ENCODE data around the gene DUXB. TPM values are rescaled to one million over a fixed set of nuclear protein-coding genes. Genes with fewer than 3 reads are reported as not detected.

The DUXB gene
- total and polyA plus RNA-seq, 5 donors from 2014 or later: not detected

DNA sequence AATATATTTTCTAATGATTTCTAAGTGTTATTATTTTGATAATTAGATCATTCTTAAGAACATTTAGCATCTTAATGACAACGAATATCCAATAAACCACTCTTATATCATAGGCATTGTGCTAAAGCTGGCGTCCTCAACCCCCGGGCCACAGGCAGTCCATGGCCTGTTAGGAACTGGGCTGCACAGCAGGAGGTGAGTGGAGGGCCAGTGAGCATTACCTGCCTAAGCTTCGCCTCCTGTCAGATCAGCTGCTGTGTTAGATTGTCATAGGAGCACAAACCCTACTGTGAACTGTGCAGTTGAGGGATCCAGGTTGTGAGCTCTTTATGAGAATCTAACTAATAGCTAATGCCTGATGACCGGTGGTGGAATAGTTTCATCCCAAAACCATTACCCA lies 3.7 kb downstream of the DUXB start:
- Histone ChIP-seq H3K4me3 (ENCODE audit: low read depth, low read length) (no peak overlapping the region), H3K27me3 (ENCODE audit: control insufficient read depth, insufficient read depth, low read length) (no peaks in the 10 kb centered on the region), H3K4me1 (ENCODE audit: control insufficient read depth, insufficient read depth, low read length, poor library complexity, severe bottlenecking) (no peaks in the 10 kb centered on the region), H3K27ac (ENCODE audit: insufficient read depth, low read length, poor library complexity, severe bottlenecking) (no peak overlapping the region), H3K36me3 (ENCODE audit: control insufficient read depth, insufficient read depth, low read length) (no peaks in the 10 kb centered on the region), H3K9me3 (ENCODE audit: control insufficient read depth in 2 of 2, low read length in 2 of 2) (no peaks in the 10 kb centered on the region)
- Mint-ChIP-seq H3K4me3 (no peak overlapping the region), H3K27me3 (peaks cover 5% of the 10 kb centered on the region), H3K9me3 (no peaks in the 10 kb centered on the region), H3K4me1 (no peaks in the 10 kb centered on the region), H3K36me3 (no peaks in the 10 kb centered on the region), H3K27ac (no peak overlapping the region)
- DNase-seq: no peak
- ATAC-seq (ENCODE audit: low read depth in 2 of 2): no peak

DNA sequence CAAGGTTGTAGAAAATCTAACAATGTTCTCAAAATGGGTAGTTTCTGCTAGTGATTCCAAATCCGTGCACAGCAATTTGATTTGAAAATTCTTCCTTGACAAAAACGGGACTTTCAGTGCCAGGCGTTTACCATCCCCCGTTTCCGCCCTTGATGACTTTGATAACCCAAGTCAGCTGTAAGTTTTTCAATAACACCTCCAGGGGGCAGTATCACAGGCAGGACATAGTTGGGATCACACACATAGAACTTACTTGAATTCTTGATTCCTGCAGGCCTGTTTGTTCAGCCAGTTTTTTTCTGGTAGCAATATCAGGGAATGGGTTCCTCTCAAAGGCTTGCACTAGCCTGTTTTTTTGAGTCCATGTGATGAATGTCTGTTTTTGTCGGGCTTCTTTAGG lies 5.6 kb downstream of the DUXB start:
- ATAC-seq (ENCODE audit: low read depth in 2 of 2) (no peak), DNase-seq (peak in 1 of 3 donors; percentile 5)
- H3K9me3 ChIP-seq (ENCODE audit: control insufficient read depth in 2 of 2, low read length in 2 of 2): no peaks in the 10 kb centered on the region
- Mint-ChIP-seq H3K36me3 (no peaks in the 10 kb centered on the region), H3K9me3 (no peaks in the 10 kb centered on the region), H3K4me1 (no peaks in the 10 kb centered on the region), H3K27me3 (peaks cover 5% of the 10 kb centered on the region), H3K27ac (no peak overlapping the region), H3K4me3 (no peak overlapping the region)
- no peak overlapping the region for H3K27ac ChIP-seq (ENCODE audit: insufficient read depth, low read length, poor library complexity, severe bottlenecking)
- H3K4me3 ChIP-seq (ENCODE audit: low read depth, low read length): no peak overlapping the region
- no peaks in the 10 kb centered on the region for H3K27me3 ChIP-seq (ENCODE audit: control insufficient read depth, insufficient read depth, low read length)
- H3K4me1 ChIP-seq (ENCODE audit: control insufficient read depth, insufficient read depth, low read length, poor library complexity, severe bottlenecking): no peaks in the 10 kb centered on the region
- no peaks in the 10 kb centered on the region for H3K36me3 ChIP-seq (ENCODE audit: control insufficient read depth, insufficient read depth, low read length)

DNA sequence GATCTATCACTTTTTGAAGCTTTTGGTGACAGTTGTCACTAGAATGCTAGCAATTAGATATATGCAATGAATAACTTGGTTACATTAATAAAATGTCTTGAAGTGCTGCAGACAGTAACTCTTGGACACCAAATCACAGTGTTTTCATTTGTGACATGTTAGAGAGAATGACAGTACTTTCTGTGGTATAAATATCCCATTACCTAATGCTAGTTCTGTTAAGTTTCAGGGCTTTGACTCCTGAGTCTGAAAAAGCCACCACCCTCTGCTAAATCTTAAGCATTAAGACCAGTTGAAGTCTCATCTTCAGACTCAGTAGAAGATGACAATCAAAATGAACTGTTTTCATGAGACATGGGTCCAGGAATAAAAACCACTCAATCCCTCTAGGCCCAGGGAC lies 13.9 kb downstream of the DUXB start:
- no peak overlapping the region for H3K27ac ChIP-seq (ENCODE audit: insufficient read depth, low read length, poor library complexity, severe bottlenecking)
- H3K27me3 ChIP-seq (ENCODE audit: control insufficient read depth, insufficient read depth, low read length): no peaks in the 10 kb centered on the region
- peaks cover 0 to 3% (median 1%) of the 10 kb centered on the region in 7 donors for H3K9me3 Mint-ChIP-seq
- H3K4me1 ChIP-seq (ENCODE audit: control insufficient read depth, insufficient read depth, low read length, poor library complexity, severe bottlenecking): no peaks in the 10 kb centered on the region
- peaks cover 0 to 5% (median 0%) of the 10 kb centered on the region in 4 donors for H3K4me1 Mint-ChIP-seq
- no peak overlapping the region for H3K4me3 ChIP-seq (ENCODE audit: low read depth, low read length)
- no peaks in the 10 kb centered on the region for H3K27me3 Mint-ChIP-seq
- no peak overlapping the region for H3K4me3 Mint-ChIP-seq
- no peak for ATAC-seq (ENCODE audit: low read depth in 2 of 2)
- peaks cover 5% of the 10 kb centered on the region for H3K36me3 Mint-ChIP-seq
- no peak for DNase-seq
- no peaks in the 10 kb centered on the region for H3K36me3 ChIP-seq (ENCODE audit: control insufficient read depth, insufficient read depth, low read length)
- H3K27ac Mint-ChIP-seq: no peak overlapping the region
- H3K9me3 ChIP-seq (ENCODE audit: control insufficient read depth in 2 of 2, low read length in 2 of 2): no peaks in the 10 kb centered on the region

DNA sequence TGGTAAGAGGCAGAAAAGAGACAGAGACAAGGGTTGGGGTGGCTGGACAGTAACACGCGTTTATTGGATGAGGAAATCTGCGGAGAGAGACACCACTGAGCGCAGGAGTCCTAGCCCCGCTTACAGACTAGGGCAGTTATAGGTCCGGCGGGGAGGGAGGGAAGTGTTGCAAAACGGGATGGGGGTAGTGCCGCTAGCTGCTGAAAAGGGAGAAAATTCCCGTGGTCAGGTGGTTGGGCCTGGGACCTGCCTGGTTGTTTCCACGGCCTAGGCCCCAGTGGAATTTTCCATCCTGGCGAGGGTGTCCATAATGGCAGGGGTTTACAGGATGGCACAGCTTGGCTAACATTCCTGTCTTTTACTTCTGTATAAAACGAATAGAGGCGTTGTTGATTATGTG lies 19.0 kb downstream of the DUXB start:
- Histone ChIP-seq H3K36me3 (ENCODE audit: control insufficient read depth, insufficient read depth, low read length) (no peaks in the 10 kb centered on the region), H3K27ac (ENCODE audit: insufficient read depth, low read length, poor library complexity, severe bottlenecking) (no peak overlapping the region), H3K4me1 (ENCODE audit: control insufficient read depth, insufficient read depth, low read length, poor library complexity, severe bottlenecking) (no peaks in the 10 kb centered on the region), H3K27me3 (ENCODE audit: control insufficient read depth, insufficient read depth, low read length) (no peaks in the 10 kb centered on the region), H3K9me3 (ENCODE audit: control insufficient read depth in 2 of 2, low read length in 2 of 2) (no peaks in the 10 kb centered on the region), H3K4me3 (ENCODE audit: low read depth, low read length) (no peak overlapping the region)
- H3K4me1 Mint-ChIP-seq: peaks cover 0 to 5% (median 0%) of the 10 kb centered on the region in 4 donors
- no peak for DNase-seq
- no peak overlapping the region for H3K4me3 Mint-ChIP-seq
- no peak for ATAC-seq (ENCODE audit: low read depth in 2 of 2)
- H3K9me3 Mint-ChIP-seq: peaks cover 0 to 3% (median 0%) of the 10 kb centered on the region in 7 donors
- H3K27ac Mint-ChIP-seq: no peak overlapping the region
- peaks cover 5% of the 10 kb centered on the region for H3K36me3 Mint-ChIP-seq
- H3K27me3 Mint-ChIP-seq: peaks cover 8% of the 10 kb centered on the region

DNA sequence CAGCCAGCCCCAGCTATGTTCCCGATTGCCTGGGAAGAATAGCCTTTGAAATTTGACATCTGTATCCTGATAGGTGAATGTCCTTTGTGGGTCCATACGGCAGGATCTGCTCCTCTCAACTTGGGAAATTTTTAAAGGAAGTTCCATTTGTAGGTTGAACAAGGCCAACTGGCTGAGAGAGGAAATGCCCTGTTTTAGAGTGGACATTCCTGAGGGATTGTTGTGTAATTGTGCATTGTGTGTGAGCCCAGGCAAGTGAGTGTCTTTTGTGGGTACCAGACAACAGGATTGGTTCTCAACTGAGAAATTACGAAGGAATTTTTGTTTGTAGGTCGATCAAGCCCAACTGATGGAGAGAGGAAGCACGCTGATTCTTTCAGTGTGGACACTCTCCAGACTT lies 21.9 kb downstream of the DUXB start:
- Mint-ChIP-seq H3K27ac (no peak overlapping the region), H3K9me3 (peaks cover 0 to 2% (median 0%) of the 10 kb centered on the region in 7 donors)
- no peaks in the 10 kb centered on the region for H3K36me3 ChIP-seq (ENCODE audit: control insufficient read depth, insufficient read depth, low read length)

DNA sequence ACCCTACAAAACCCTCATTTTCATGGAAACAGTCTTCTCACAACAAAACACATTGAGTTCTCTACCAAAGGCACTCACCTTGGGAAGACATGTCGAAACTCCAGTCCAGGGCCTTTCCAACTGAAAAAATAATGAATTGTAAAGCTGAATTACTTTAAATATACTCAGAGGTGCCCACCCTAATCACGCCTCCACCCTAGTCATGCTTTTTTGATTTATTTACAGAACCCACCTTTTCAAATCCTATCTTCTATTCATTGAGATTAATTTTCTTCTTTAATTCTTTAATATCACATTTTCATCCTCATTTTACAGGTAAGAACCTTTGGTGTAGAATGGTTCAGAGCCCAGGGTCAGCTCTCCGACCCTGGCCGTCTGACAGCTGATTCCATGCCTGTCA lies 24.4 kb downstream of the DUXB start, which contains the start of gene CPHXL2:
TSS of gene CPHXL2 (minus strand) at position 101 of the 400 bp plus-strand sequence. CDS start at position 91, 10 bp downstream.
- Mint-ChIP-seq H3K27ac (no peak within 1 kb of the TSS), H3K4me3 (no peak within 1 kb of the TSS), H3K27me3 (peaks cover 8% of the 10 kb centered on the region), H3K36me3 (no peaks in the 10 kb centered on the region), H3K4me1 (no peaks in the 10 kb centered on the region), H3K9me3 (no peaks in the 10 kb centered on the region)
- Histone ChIP-seq H3K27ac (ENCODE audit: insufficient read depth, low read length, poor library complexity, severe bottlenecking) (no peak within 1 kb of the TSS), H3K27me3 (ENCODE audit: control insufficient read depth, insufficient read depth, low read length) (no peaks in the 10 kb centered on the region), H3K4me1 (ENCODE audit: control insufficient read depth, insufficient read depth, low read length, poor library complexity, severe bottlenecking) (no peaks in the 10 kb centered on the region), H3K9me3 (ENCODE audit: control insufficient read depth in 2 of 2, low read length in 2 of 2) (no peaks in the 10 kb centered on the region), H3K4me3 (ENCODE audit: low read depth, low read length) (no peak within 1 kb of the TSS), H3K36me3 (ENCODE audit: control insufficient read depth, insufficient read depth, low read length) (no peaks in the 10 kb centered on the region)
- ATAC-seq (ENCODE audit: low read depth in 2 of 2) (no peak), DNase-seq (no peak)

More for the DNA sequence above, 21.9 kb downstream of the DUXB start:
- ATAC-seq (ENCODE audit: low read depth in 2 of 2) (no peak), DNase-seq (no peak)
- Mint-ChIP-seq H3K4me1 (no peaks in the 10 kb centered on the region), H3K36me3 (peaks cover 5% of the 10 kb centered on the region), H3K27me3 (peaks cover 8% of the 10 kb centered on the region), H3K4me3 (no peak overlapping the region)
- Histone ChIP-seq H3K9me3 (ENCODE audit: control insufficient read depth in 2 of 2, low read length in 2 of 2) (no peaks in the 10 kb centered on the region), H3K4me1 (ENCODE audit: control insufficient read depth, insufficient read depth, low read length, poor library complexity, severe bottlenecking) (no peaks in the 10 kb centered on the region), H3K4me3 (ENCODE audit: low read depth, low read length) (no peak overlapping the region), H3K27ac (ENCODE audit: insufficient read depth, low read length, poor library complexity, severe bottlenecking) (no peak overlapping the region), H3K27me3 (ENCODE audit: control insufficient read depth, insufficient read depth, low read length) (no peaks in the 10 kb centered on the region)

DNA sequence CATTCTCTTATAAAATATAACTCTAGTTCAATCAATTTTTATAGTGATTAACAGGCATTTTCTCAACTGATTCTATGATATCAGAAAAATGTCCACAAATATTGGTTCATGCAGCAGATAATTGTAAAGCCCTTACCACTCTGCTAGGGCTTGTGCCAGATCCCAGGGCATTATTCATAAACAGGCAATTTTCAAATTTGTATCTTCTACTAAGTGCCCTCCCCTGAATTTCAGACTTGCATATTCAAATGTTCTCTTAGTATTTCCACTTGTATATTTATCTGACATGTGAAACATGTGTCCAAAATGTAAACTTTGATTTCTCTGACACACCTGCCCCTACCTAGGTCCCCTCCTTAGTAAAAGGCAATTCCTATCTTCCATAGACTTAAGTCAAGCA lies 33.8 kb downstream of the DUXB start:
- no peak for DNase-seq
- no peaks in the 10 kb centered on the region for H3K27me3 Mint-ChIP-seq
- H3K27ac Mint-ChIP-seq: no peak overlapping the region
- H3K27ac ChIP-seq (ENCODE audit: insufficient read depth, low read length, poor library complexity, severe bottlenecking): no peak overlapping the region
- H3K4me1 Mint-ChIP-seq: no peaks in the 10 kb centered on the region
- H3K4me1 ChIP-seq (ENCODE audit: control insufficient read depth, insufficient read depth, low read length, poor library complexity, severe bottlenecking): no peaks in the 10 kb centered on the region
- no peak overlapping the region for H3K4me3 ChIP-seq (ENCODE audit: low read depth, low read length)
- no peak overlapping the region for H3K4me3 Mint-ChIP-seq
- no peaks in the 10 kb centered on the region for H3K27me3 ChIP-seq (ENCODE audit: control insufficient read depth, insufficient read depth, low read length)
- no peaks in the 10 kb centered on the region for H3K9me3 Mint-ChIP-seq
- no peak for ATAC-seq (ENCODE audit: low read depth in 2 of 2)
- no peaks in the 10 kb centered on the region for H3K36me3 Mint-ChIP-seq
- no peaks in the 10 kb centered on the region for H3K36me3 ChIP-seq (ENCODE audit: control insufficient read depth, insufficient read depth, low read length)
- H3K9me3 ChIP-seq (ENCODE audit: control insufficient read depth in 2 of 2, low read length in 2 of 2): no peaks in the 10 kb centered on the region

DNA sequence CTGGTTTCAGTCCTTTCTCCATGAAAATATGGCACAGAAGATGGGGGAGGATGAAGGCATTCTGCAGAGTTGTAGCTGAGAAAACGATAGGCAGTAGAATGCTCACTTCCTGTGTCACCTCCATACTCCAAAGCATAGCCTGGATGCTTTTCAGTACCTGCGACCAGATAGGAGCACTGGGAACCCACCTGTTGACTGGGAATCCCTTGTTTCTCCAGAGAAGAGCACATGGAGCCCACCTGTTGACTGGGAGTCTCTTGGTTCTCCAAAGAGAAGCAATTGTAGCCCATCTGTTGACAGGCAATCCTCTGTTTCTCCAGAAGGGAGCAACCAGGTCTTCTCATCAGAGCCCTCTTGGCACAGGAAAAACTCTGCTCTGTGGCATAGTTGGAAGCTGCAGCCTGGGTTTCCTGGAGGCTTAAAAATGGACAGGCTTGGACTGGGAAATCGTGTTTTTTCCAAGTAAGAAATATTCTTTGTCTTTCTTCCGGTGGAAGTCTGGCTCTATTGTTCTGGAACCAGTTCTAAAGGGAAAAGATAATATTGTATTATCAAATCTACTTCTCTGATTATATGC lies 40.4 kb downstream of the DUXB start:
- Mint-ChIP-seq H3K36me3 (peaks cover 20% of the 10 kb centered on the region), H3K27ac (no peak overlapping the region), H3K27me3 (no peaks in the 10 kb centered on the region), H3K4me1 (peaks cover 15 to 22% (median 16%) of the 10 kb centered on the region in 4 donors), H3K9me3 (no peaks in the 10 kb centered on the region), H3K4me3 (peak overlapping the region in 1 of 4 donors; percentile 27)
- Histone ChIP-seq H3K4me3 (ENCODE audit: low read depth, low read length) (no peak overlapping the region), H3K27me3 (ENCODE audit: control insufficient read depth, insufficient read depth, low read length) (no peaks in the 10 kb centered on the region), H3K4me1 (ENCODE audit: control insufficient read depth, insufficient read depth, low read length, poor library complexity, severe bottlenecking) (no peaks in the 10 kb centered on the region), H3K27ac (ENCODE audit: insufficient read depth, low read length, poor library complexity, severe bottlenecking) (no peak overlapping the region), H3K9me3 (ENCODE audit: control insufficient read depth in 2 of 2, low read length in 2 of 2) (no peaks in the 10 kb centered on the region), H3K36me3 (ENCODE audit: control insufficient read depth, insufficient read depth, low read length) (peaks cover 45% of the 10 kb centered on the region)
- DNase-seq (no peak), ATAC-seq (ENCODE audit: low read depth in 2 of 2) (no peak)
